HepG2 (cell line): ENCODE results near the gene SLC22A7. TPM values are rescaled to one million over a fixed set of nuclear protein-coding genes. Genes with fewer than 3 reads are reported as not detected.
A peak's percentile ranks its signal among the peaks of the same experiment; 100 is the strongest.

Experiments
- DRAP1 ChIP-seq: IDR thresholded peaks from 2 replicates; pipeline ENCODE4 v1.6.1; 2016; ENCODE audit warnings: missing genetic modification reagents, missing compliant biosample characterization
- GFI1 ChIP-seq: sonication (generic); formaldehyde crosslinking; IDR thresholded peaks from 2 replicates; pipeline ENCODE4 v1.5.0; 2020; ENCODE audit warnings: missing genetic modification reagents, mild to moderate bottlenecking, borderline replicate concordance
- LCORL ChIP-seq, 2 experiments: fragments of 450-650 bp in 1 of 2; sonication (generic) in 1 of 2; formaldehyde crosslinking in 1 of 2; IDR thresholded peaks; 2 replicates each; pipeline versions ENCODE4 v1.5.0 to v1.6.1; 2017 to 2020; ENCODE audit warnings: antibody characterized with exemption in 1 of 2, missing genetic modification reagents in 1 of 2
- NFAT5 ChIP-seq: sonication (generic); formaldehyde crosslinking; IDR thresholded peaks from 2 replicates; pipeline ENCODE4 v1.4.0; 2020; ENCODE audit warnings: missing genetic modification reagents
- RBM39 ChIP-seq: fragments of 200-400 bp; formaldehyde crosslinking; IDR thresholded peaks from one replicate; pipeline ENCODE4 v1.6.1; 2018; ENCODE audit warnings: antibody characterized with exemption, mild to moderate bottlenecking, low read depth, low read length; ENCODE audit not compliant: poor library complexity, severe bottlenecking
- TAF1 ChIP-seq: sonication (generic); formaldehyde crosslinking; IDR thresholded peaks from 2 replicates; pipeline ENCODE4 v1.4.0; 2020; ENCODE audit warnings: missing genetic modification reagents
- TAF15 ChIP-seq: fragments of 200-400 bp; formaldehyde crosslinking; IDR thresholded peaks from one replicate; pipeline ENCODE4 v1.6.1; 2018; ENCODE audit warnings: mild to moderate bottlenecking, low read depth, low read length; ENCODE audit not compliant: poor library complexity, severe bottlenecking
- TGIF2 ChIP-seq: IDR thresholded peaks from 2 replicates; pipeline ENCODE4 v1.6.1; 2016; ENCODE audit warnings: control low read depth, missing compliant biosample characterization
- THAP8 ChIP-seq: sonication (generic); formaldehyde crosslinking; IDR thresholded peaks from 2 replicates; pipeline ENCODE4 v1.5.1; 2020; ENCODE audit warnings: missing genetic modification reagents, mild to moderate bottlenecking, borderline replicate concordance
- ZKSCAN5 ChIP-seq: sonication (generic); formaldehyde crosslinking; IDR thresholded peaks from 2 replicates; pipeline ENCODE4 v1.5.1; 2020; ENCODE audit warnings: mild to moderate bottlenecking, missing genetic modification reagents
- ZNF142 ChIP-seq: sonication (generic); formaldehyde crosslinking; IDR thresholded peaks from 2 replicates; pipeline ENCODE4 v1.4.0; 2020; ENCODE audit warnings: missing genetic modification reagents
- ZNF224 ChIP-seq: sonication (generic); formaldehyde crosslinking; IDR thresholded peaks from 2 replicates; pipeline ENCODE4 v1.5.0; 2020; ENCODE audit warnings: mild to moderate bottlenecking, missing genetic modification reagents
- ZNF33B ChIP-seq: sonication (generic); formaldehyde crosslinking; IDR thresholded peaks from 2 replicates; pipeline ENCODE4 v1.5.1; 2020; ENCODE audit warnings: mild to moderate bottlenecking, missing genetic modification reagents
- ZNF567 ChIP-seq: sonication (generic); formaldehyde crosslinking; IDR thresholded peaks from 2 replicates; pipeline ENCODE4 v1.8.1; 2023; ENCODE audit warnings: mild to moderate bottlenecking, missing genetic modification reagents, borderline replicate concordance
- ZNF724P ChIP-seq: sonication (generic); formaldehyde crosslinking; IDR thresholded peaks from 2 replicates; pipeline ENCODE4 v1.8.0; 2022; ENCODE audit warnings: missing genetic modification reagents, borderline replicate concordance
- polyA plus RNA-seq, 8 experiments: library from polyadenylated mRNA; depleted of rRNA in 3 of 8; stranded (reverse) in 7 of 8; unstranded in 1 of 8; fragments of >200 nt; fragmentation: Illumina TruSeq in 4 of 8; extraction: Trizol in 4 of 8; gene quantifications; 2 replicates each; pipeline versions ENCODE4 v1.2.1 to v1.2.3, GENCODE V29; 2011 to 2016; ENCODE audit warnings: low read depth in 4 of 8, missing spikeins in 1 of 8, mixed read lengths in 1 of 8; ENCODE audit not compliant: insufficient read depth in 1 of 8
- total RNA-seq, 5 experiments: library from RNA; depleted of rRNA; stranded (reverse); fragments of >200 nt; fragmentation: Illumina TruSeq; extraction: Trizol; gene quantifications; 2 replicates each; pipeline ENCODE4 v1.2.3, GENCODE V29; 2016; ENCODE audit warnings: low read depth in 1 of 5

SLC22A7 gene
- total and polyA plus RNA-seq, 2 of the 13 experiments (the other 11 are each of a cell fraction or from before 2014, with no cell fraction given) = 5.3 to 22.6 TPM

GRCh38 chr6:43276577-43277305 is 21.3 kb upstream of the SLC22A7 start (continued):
- TF ChIP-seq TAF1 (CRISPR knock-in tag) (peak; percentile 27; the same call in 1 of the 2 replicates), ZNF724P (no peak), ZNF142 (CRISPR knock-in tag) (no peak), TAF15 (no peak), ZNF33B (no peak), THAP8 (CRISPR knock-in tag) (no peak), LCORL (IDR thresholded peaks at IDR 0.05) (no peak), LCORL (CRISPR knock-in tag; IDR thresholded peaks at IDR 0.05) (peak; percentile 93), ZKSCAN5 (CRISPR knock-in tag) (peak; percentile 86), NFAT5 (CRISPR knock-in tag) (no peak), DRAP1 (CRISPR knock-in tag) (peak; percentile 75), ZNF224 (CRISPR knock-in tag) (no peak), ZNF567 (CRISPR knock-in tag) (no peak), TGIF2 (no peak), RBM39 (peak; percentile 92), GFI1 (CRISPR knock-in tag) (peak; percentile 43; the same call in 1 of the 2 replicates)
